Measurements from ENCODE around the gene TRPM3. TPM values are rescaled to one million over a fixed set of nuclear protein-coding genes. Genes with fewer than 3 reads are reported as not detected.

The TRPM3 gene
- total RNA-seq, 1 donor from 2014 or later: 0.22 TPM

DNA sequence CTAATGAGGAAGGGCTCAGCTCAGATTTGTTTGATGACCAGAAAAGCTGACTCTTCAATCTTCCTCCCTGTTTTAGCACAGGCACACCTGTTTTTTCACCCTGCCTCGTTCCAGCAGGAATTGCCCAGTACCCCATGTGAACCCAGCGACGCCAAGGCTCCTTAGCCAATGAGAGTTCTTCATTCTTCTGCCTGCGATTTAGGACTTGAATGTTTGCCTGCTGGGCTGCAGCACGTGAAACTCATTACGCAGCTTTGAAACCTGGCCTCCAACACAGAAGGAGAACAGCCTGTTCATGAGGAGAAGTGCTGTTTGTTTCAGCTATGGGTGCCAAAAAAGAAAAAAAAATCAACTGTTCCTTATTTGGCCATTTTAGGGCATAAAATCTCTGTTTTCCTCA is 315.5 kb downstream of the TRPM3 start:
- intact Hi-C loops (cut with micrococcal nuclease): no loop called here
- Histone ChIP-seq H3K27ac (replicated peaks) (no peak overlapping the region), H3K4me1 (no peaks in the 10 kb centered on the region), H3K9me3 (replicated peaks) (no peaks in the 10 kb centered on the region), H3K36me3 (no peaks in the 10 kb centered on the region), H3K4me3 (no peak overlapping the region), H3K27me3 (ENCODE audit: low read depth) (no peaks in the 10 kb centered on the region)
- DNase-seq: no peak
- TF ChIP-seq, protein P1, sequence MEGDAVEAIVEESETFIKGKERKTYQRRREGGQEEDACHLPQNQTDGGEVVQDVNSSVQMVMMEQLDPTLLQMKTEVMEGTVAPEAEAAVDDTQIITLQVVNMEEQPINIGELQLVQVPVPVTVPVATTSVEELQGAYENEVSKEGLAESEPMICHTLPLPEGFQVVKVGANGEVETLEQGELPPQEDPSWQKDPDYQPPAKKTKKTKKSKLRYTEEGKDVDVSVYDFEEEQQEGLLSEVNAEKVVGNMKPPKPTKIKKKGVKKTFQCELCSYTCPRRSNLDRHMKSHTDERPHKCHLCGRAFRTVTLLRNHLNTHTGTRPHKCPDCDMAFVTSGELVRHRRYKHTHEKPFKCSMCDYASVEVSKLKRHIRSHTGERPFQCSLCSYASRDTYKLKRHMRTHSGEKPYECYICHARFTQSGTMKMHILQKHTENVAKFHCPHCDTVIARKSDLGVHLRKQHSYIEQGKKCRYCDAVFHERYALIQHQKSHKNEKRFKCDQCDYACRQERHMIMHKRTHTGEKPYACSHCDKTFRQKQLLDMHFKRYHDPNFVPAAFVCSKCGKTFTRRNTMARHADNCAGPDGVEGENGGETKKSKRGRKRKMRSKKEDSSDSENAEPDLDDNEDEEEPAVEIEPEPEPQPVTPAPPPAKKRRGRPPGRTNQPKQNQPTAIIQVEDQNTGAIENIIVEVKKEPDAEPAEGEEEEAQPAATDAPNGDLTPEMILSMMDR (IDR thresholded peaks at IDR 0.05; ENCODE audit: borderline replicate concordance): no peak

DNA sequence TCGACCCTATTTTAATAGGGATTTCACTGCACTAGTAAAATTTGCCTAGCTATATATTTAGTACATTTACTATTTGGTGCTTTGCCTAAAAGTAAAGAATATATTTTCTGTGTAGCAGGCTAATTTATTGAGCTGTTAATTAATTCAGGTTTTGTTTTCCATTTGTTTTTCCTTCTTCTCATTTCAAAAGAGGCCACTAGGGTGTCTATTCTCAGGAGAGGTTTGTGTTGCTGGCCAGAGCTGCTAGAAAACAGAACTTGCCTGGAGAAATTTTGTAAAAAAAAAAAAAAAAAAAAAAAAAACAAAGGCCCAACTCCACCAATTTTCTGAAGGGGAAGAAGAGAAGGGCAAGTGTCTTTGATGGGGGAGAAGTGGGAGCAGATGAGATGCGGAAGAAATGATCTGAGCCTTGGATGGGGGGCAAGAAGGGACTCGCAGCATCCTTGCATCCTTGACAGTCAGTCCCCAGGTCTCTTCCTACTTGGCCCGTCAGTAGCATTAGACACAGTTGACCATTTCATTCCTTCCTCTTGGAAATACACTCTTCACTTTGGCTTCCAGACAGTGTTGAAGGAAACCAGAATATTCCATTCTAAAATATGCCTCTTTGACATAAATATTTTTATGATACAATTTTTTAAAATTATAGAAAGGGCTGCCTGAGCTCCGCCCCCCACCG is 318.5 kb downstream of the TRPM3 start:
- no peak for DNase-seq
- H3K27ac ChIP-seq (replicated peaks): no peak overlapping the region
- H3K9me3 ChIP-seq (replicated peaks): no peaks in the 10 kb centered on the region
- intact Hi-C loops (cut with micrococcal nuclease): no loop called here
- no peaks in the 10 kb centered on the region for H3K27me3 ChIP-seq (ENCODE audit: low read depth)
- TF ChIP-seq, protein P1 (IDR thresholded peaks at IDR 0.05; ENCODE audit: borderline replicate concordance): no peak
- H3K4me3 ChIP-seq: no peak overlapping the region
- H3K4me1 ChIP-seq: no peaks in the 10 kb centered on the region
- no peaks in the 10 kb centered on the region for H3K36me3 ChIP-seq

DNA sequence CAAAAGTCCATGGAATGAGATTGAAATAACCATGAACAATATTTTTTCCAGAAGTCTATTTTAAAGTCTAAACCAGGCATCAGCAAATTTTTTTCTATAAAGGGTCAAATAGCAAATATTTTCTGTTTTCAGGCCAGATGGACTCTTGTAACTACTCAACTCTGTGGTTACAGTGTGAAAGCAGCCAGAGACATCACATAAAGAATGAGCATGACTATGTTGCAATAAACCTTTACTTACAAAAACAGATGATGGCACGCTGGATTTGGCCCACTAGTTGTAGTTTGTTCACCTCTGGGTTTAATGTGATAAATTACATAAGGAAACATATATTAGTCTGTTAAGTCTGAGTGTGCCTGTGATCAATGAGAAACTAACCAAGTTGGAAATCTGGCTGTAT is 319.2 kb downstream of the TRPM3 start:
- H3K4me3 ChIP-seq: no peak overlapping the region
- no peaks in the 10 kb centered on the region for H3K4me1 ChIP-seq
- H3K27me3 ChIP-seq (ENCODE audit: low read depth): no peaks in the 10 kb centered on the region
- no peak overlapping the region for H3K27ac ChIP-seq (replicated peaks)
- no peak for DNase-seq
- intact Hi-C loops (cut with micrococcal nuclease): no loop called here
- TF ChIP-seq, protein P1 (IDR thresholded peaks at IDR 0.05; ENCODE audit: borderline replicate concordance): no peak
- H3K9me3 ChIP-seq (replicated peaks): no peaks in the 10 kb centered on the region
- H3K36me3 ChIP-seq: no peaks in the 10 kb centered on the region

DNA sequence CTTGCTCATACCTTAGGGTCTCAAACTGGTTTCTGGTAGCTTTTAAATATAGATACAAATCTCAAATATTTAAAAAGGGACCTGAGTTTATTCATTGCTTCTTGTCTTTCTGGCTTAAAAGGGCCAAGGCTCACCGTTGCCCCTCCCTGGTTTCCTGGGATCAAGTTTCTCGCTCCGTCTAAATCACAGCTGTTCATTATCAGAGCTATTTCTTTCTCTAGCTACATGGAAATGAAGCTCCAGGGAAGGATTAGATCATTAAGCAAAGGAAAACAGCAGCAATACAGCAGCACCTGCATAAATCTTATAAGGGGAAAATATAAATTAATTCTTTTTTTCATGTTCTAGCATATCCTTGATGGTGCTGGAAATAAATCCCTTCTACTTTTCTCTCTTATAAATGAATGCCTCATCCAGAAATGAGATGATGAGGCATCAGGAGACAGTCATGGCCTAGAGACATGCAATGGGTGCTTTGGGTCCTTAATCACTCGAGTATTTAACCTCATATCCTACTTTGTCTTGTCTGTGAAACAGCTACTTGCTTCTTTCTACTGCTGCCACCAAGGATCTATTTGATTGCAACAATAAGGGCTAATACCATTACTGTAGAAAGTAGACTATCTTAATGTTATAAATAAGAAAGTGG is 320.1 kb downstream of the TRPM3 start:
- no peak overlapping the region for H3K4me3 ChIP-seq
- H3K4me1 ChIP-seq: no peaks in the 10 kb centered on the region
- no peaks in the 10 kb centered on the region for H3K27me3 ChIP-seq (ENCODE audit: low read depth)
- H3K9me3 ChIP-seq (replicated peaks): no peaks in the 10 kb centered on the region
- H3K36me3 ChIP-seq: no peaks in the 10 kb centered on the region
- no peak overlapping the region for H3K27ac ChIP-seq (replicated peaks)
- no peak for DNase-seq
- TF ChIP-seq, protein P1 (IDR thresholded peaks at IDR 0.05; ENCODE audit: borderline replicate concordance): no peak
- intact Hi-C loops (cut with micrococcal nuclease): no loop called here

DNA sequence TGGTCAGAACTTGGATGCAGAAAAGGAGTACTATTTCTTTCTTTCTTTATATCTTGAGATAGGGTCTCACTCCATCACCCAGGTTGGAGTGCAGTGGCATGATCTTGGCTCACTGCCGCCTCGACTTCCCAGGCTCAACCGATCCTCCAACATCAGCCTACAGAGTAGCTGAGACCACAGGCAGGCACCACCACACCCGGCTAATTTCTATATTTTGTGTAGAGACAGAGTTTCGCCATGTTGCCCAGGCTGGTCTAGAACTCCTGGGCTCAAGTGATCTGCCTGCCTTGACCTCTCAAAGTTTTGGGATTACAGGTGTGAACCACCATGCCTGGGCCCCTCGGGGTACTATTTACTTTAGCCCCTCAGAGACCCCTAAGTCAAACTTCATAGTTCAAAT is 323.4 kb downstream of the TRPM3 start:
- Histone ChIP-seq H3K27me3 (ENCODE audit: low read depth) (no peaks in the 10 kb centered on the region), H3K36me3 (no peaks in the 10 kb centered on the region), H3K9me3 (replicated peaks) (no peaks in the 10 kb centered on the region), H3K4me3 (no peak overlapping the region), H3K4me1 (no peaks in the 10 kb centered on the region), H3K27ac (replicated peaks) (no peak overlapping the region)
- TF ChIP-seq, protein P1 (IDR thresholded peaks at IDR 0.05; ENCODE audit: borderline replicate concordance): no peak
- intact Hi-C loops (cut with micrococcal nuclease): no loop called here
- no peak for DNase-seq

All from left ventricle myocardium inferior (tissue), 1 donor.